NCI-H1092 treated with DMSO at 0.1 percent for 48 hours (cell line): ENCODE results near the gene TMEM151B.
A peak's percentile ranks its signal among the peaks of the same experiment; 100 is the strongest.
"Not testable (repeated sequence)": the region's sequence is repeated elsewhere in the genome, so short reads cannot be mapped to it uniquely, and the experiment has no call there.

Experiments used
- DNase-seq: peaks from one replicate; lab custom pipeline; 2025; lab: John Stamatoyannopoulos, UW

Gene TMEM151B

GRCh38 chr6:44304282-44305199 is 34.3 kb downstream of the TMEM151B start:
- DNase-seq, result peak; percentile 37

DNA sequence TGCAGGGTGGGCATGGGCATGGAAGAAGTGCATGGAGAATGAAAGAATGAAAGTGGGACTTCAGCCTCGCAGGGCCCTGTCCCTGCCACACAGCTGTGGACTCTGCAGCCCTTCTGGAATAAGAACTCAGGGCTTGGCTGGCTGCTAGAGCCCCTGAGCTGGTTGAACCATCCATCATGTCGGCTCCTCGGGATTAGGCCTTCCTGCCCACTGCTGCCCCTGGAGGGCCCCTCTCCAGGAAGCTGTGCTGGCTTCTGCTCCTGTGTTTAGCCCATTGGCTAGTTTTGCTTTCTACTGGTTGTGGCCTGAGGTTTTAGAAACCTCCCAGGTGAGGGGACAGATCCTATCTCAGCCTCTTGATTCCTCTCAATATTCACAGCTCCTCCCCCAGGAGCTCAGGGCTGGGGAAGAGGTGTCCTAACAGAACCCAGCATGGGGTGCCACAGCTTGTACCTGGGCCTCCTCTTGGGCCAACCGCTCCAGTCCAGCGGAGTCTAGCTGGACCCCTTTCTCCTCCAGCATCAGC is 35.0 kb downstream of the TMEM151B start:
- DNase-seq, result no peak

DNA sequence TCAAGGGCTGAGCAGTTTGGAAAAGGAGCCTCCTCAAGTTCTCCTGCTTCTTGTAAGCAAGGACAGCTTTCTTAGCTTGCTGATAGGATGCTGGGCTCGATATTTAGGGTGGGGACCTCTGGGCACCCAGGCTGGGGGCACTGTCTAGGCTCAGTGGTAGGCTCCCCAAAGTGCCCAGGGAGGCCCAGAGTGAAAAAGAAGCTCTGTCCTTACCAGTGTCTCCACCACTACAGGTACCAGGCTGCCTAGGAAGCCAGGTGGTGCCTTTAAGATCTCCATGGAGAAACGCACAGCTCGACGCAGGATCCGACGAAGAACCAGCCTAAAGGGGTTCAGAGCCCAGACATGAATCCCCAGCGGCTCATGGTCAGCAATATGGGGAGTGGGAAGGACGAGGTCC is 36.5 kb downstream of the TMEM151B start:
- no peak for DNase-seq

DNA sequence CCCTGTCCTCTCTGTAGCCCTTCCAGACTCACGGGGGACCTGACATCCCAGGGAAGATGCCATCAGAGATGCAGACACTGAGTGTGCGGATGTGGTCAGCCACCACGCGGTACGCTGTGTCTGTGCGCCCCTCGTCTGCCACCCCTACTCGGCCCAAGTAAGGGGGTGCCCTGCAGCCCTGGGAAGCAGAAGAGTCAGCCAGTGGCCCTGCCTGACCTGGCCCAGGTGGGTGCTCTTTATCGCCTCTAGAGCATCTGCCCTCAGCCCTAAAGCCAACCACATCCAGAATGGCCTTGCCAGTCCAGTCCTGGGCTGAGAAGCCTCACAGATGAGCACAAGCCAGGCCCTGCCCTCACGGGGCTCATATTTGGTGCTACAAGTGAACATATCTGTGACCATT is 37.0 kb downstream of the TMEM151B start:
- DNase-seq, result no peak

- no peak for DNase-seq
Observed at GRCh38 chr6:44309092-44309491, 38.8 kb downstream of the TMEM151B start.

GRCh38 chr6:44309631-44310030 is 39.4 kb downstream of the TMEM151B start:
- DNase-seq, result no peak

GRCh38 chr6:44310241-44310640 is 40.0 kb downstream of the TMEM151B start:
- DNase-seq, result no peak

DNA sequence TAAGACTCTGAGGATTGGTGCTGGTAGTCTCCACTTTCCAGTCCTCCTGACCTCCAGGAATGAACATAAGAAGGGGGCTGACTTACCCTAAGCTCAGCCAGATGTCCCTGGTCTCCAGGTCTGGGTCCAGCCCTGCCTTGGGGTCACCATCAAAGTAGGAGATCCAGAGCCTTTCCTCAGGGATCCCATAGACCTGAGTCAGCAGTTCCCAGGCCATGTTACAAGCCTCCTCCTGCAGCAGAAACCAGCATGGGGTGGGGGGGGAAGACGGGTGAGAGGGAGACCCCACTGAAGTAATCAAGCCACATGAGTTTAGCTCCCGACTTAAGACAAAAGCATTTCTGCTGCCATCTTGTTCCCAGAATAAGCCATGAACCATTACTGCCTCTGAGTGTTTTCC is 41.1 kb downstream of the TMEM151B start:
- no peak for DNase-seq

GRCh38 chr6:44311767-44312166 is 41.5 kb downstream of the TMEM151B start:
- DNase-seq, result no peak

GRCh38 chr6:44312901-44313788 is 42.9 kb downstream of the TMEM151B start, which contains the start of gene AARS2:
Gene AARS2 (minus strand): TSS chr6:44313347. CDS start chr6:44313323, 24 bp downstream.
- peak; percentile 91 for DNase-seq

DNA sequence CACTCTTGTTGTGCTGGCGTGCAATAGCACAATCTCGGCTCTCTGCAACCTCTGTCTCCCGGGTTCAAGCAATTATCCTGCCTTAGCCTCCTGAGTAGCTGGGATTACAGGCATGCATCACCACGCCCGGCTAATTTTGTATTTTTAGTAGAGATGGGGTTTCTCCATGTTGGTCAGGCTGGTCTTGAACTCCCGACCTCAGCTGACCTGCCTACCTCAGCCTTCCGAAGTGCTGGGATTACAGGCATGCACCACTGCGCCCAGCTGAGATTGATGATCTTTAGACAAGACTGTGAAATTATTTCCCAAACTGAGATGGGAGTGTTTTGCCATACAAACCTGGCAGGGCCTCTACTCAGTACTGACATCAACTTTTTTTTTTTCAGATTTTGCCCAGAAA is 44.4 kb downstream of the TMEM151B start:
- not testable (repeated sequence) for DNase-seq

DNA sequence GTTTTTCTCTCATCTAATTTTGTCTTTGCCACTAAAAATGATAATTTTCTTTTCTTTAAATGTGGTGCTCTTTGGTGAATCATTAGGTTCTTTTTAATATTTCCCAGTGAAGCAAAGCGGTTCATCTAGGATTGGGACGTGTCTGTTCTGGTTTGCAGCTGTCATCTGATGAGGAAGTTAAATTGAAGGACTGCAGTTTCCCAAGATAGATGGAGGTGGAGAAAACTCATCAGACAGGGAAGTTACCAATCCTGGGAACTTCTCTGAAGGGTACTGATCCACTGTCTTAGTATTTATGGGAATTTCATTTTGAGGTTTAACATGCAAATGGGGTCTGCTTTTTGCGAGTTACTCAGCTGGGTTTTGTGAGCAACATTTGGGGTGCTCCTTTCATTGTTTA is 45.3 kb downstream of the TMEM151B start:
- no peak for DNase-seq

- DNase-seq, result no peak
Observed at GRCh38 chr6:44315951-44316350, 45.7 kb downstream of the TMEM151B start.

GRCh38 chr6:44316481-44316880 is 46.2 kb downstream of the TMEM151B start:
- no peak for DNase-seq

GRCh38 chr6:44317136-44317631 is 46.9 kb downstream of the TMEM151B start:
- DNase-seq, result not testable (repeated sequence)

DNA sequence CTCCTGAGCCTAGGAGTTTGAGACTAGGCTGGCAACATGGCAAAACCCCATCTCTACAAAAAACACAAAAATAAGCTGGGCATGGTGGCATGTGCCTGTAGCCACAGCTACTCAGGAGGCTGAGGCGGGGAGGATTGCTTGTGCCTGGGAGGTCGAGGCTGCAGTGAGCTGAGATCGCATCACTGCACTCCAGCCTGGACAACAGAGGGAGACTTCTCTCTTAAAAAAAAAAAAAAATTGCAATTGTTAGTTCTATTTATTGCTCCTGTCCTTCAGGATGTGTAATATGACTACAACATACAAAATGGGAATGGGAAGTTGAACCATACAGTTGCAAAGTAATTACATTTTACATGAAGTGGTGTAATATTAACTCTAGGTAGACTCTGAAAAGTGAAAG is 51.0 kb downstream of the TMEM151B start:
- no peak for DNase-seq

- DNase-seq, result no peak
Observed at GRCh38 chr6:44327096-44327495, 56.8 kb downstream of the TMEM151B start.

- DNase-seq, result no peak
Observed at GRCh38 chr6:44327760-44328159, 57.5 kb downstream of the TMEM151B start.

DNA sequence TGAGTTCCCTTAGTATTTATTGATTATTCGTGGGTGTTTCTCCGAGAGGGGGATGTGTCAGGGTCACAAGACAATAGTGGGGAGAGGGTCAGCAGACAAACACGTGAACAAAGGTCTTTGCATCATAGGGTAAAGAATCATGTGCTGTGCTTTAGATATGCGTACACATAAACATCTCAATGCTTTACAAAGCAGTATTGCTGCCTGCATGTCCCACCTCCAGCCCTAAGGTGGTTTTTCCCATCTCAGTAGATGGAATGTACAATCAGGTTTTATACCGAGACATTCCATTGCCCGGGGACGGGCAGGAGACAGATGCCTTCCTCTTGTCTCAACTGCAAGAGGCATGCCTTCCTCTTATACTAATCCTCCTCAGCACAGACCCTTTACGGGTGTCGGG is 58.0 kb downstream of the TMEM151B start:
- DNase-seq, result not testable (repeated sequence)

GRCh38 chr6:44329858-44330257 is 59.6 kb downstream of the TMEM151B start:
- no peak for DNase-seq

DNA sequence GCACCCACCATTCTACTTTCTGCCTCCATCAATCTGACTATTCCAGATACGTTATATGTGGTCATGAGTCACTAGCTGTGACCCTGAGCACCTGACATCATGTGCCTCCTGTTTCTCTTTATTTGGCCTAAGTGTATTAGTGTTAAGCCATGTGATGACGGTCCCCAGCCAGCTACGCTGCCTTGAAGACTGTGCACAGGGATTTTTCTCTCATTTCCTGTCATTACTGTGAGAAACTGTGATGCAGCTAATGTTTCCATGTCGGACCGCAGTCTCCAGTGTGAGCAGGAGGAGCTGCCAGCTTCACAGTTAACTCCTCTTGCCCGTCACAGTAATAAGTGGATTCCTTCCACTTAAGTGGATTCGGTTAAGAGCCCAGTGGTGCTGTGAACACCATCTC is 62.3 kb downstream of the TMEM151B start:
- DNase-seq, result no peak

DNA sequence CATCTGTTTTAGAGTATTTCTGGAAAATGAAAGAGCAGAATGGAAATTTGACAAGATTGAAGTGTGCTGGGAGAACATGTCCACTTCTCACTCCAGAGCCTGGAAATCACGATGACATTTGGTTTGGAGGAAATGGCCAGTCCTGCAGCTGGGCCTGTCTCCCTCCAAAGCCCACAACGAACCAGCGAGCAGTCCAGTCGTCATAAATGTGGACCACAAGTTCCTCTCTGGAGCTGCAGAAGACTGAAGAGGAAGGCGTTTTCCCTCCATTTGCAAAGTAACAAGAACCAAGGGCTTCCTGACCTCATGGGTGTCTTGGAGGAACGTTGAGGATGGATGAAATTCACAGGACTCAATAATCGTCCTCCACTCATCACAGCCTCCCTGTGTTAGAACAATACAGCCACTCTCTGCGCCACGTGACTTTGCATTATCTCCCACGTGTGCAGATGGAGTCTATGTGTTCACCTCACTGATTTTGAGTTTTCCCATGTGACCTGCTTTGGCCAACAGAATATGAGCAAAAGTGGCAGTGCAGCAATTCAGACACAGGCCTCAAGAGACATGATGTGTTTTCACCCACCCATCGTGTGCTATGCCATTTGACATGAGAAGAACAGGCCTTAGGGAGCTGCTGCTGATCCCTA is 63.1 kb downstream of the TMEM151B start:
- DNase-seq, result no peak
